ENCODE measurements around the gene MAGEF1.
A peak's percentile ranks its signal among the peaks of the same experiment; 100 is the strongest.

MAGEF1 gene

DNA sequence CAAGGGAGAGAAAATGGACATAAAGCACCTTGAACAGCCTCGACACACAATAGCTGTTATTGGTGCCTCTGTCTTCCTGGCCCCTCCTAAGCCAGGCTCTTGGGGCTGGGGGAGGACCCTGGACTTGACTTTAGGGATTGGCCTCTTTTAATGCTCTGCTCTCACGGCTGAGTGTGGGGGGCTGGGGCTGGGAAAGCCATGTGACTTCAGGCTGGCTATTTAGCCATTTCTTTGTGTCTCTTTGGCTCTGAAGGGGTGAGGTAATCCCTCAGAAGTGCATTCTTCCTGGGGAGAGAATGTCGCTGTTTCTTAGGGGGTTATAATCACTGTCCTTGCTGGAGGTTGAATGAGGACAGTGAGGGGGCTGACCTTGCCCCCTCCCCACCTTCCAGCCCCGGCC, 26.2 kb downstream of the MAGEF1 start:
- H3K36me3 ChIP-seq (ENCODE audit: insufficient read depth, insufficient read length, low read length), result no peaks in the 10 kb centered on the region
- H3K9me3 ChIP-seq (ENCODE audit: insufficient read depth, low read length), result peaks cover 9% of the 10 kb centered on the region; the same call in 1 of the 2 replicates
- peaks cover 33% of the 10 kb centered on the region for H3K4me1 ChIP-seq (ENCODE audit: insufficient read depth, insufficient read length)
- H3K4me3 ChIP-seq (ENCODE audit: insufficient read length, low read depth), result no peak overlapping the region
- DNase-seq (ENCODE audit: low read depth, low spot score), result peak; percentile 91
- no peak for TF ChIP-seq SUZ12 (IDR thresholded peaks at IDR 0.05; ENCODE audit: extremely low read depth, insufficient read depth, insufficient read length)
- TF ChIP-seq ZNF274 (IDR thresholded peaks at IDR 0.05; ENCODE audit: low read depth, low read length), result no peak
- no peak for TF ChIP-seq YY1 (IDR thresholded peaks at IDR 0.05; ENCODE audit: insufficient read depth, insufficient read length)
- H3K9ac ChIP-seq (ENCODE audit: insufficient read length, low read depth), result peak overlapping the region; percentile 6
- no peaks in the 10 kb centered on the region for H3K27me3 ChIP-seq (ENCODE audit: insufficient read depth, insufficient read length)

DNA sequence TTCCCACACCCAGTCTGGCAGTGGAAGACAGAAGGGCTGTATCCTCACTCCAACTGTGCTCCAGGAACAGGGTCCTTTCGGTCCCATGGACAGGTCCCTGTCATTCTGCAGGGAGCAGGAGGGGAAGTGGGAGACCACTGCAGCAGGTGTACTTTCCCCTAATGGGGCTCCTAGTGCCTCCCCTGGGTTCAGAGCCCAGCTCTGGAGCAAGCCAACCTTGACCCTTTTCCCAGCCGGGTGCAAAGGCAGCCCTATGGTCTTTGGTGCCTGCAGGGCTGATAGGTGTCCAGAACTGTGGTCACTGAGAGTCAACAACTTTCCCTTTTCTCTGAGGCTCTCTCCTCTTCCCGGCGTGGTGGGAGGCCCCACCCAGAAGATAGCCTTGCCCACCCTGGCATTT, 26.8 kb downstream of the MAGEF1 start:
- Histone ChIP-seq H3K36me3 (ENCODE audit: insufficient read depth, insufficient read length, low read length) (no peaks in the 10 kb centered on the region), H3K9me3 (ENCODE audit: insufficient read depth, low read length) (peaks cover 9% of the 10 kb centered on the region; the same call in 1 of the 2 replicates), H3K9ac (ENCODE audit: insufficient read length, low read depth) (peak overlapping the region; percentile 6), H3K27me3 (ENCODE audit: insufficient read depth, insufficient read length) (no peaks in the 10 kb centered on the region), H3K4me3 (ENCODE audit: insufficient read length, low read depth) (no peak overlapping the region), H3K4me1 (ENCODE audit: insufficient read depth, insufficient read length) (peaks cover 27% of the 10 kb centered on the region)
- no peak for TF ChIP-seq YY1 (IDR thresholded peaks at IDR 0.05; ENCODE audit: insufficient read depth, insufficient read length)
- TF ChIP-seq SUZ12 (IDR thresholded peaks at IDR 0.05; ENCODE audit: extremely low read depth, insufficient read depth, insufficient read length), result no peak
- TF ChIP-seq ZNF274 (IDR thresholded peaks at IDR 0.05; ENCODE audit: low read depth, low read length), result no peak
- no peak for DNase-seq (ENCODE audit: low read depth, low spot score)

DNA sequence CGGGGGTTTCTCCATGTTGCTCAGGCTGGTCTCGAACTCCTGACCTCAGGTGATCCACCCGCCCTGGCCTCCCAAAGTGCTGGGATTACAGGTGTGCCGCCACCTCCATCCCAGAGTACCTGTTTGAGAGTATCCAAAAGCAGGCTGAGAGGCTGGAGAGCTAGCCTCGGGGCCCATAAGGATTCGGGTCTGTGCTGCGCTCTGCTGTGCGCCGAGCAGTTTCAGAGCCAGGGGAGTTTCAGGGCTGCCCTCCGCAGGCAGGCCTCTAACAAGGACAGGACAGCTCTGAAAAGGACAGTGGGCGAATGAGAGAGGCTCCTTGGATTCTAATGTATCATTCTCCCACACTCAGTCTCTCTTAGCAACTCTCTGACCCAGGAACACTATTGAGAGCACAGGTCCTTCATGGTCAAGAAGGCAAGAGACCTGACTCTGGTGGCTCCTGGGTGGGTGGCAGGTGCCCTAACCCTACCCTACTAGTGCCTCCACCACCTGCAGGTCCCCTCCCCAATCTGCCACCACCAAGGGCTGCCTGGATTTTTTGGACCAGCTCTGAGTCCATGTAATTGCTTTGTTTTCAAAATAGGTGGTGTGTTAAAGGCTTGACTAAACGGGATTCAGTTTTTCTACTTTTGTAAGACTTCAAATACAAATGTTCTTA, 27.8 kb downstream of the MAGEF1 start:
- no peaks in the 10 kb centered on the region for H3K27me3 ChIP-seq (ENCODE audit: insufficient read depth, insufficient read length)

DNA sequence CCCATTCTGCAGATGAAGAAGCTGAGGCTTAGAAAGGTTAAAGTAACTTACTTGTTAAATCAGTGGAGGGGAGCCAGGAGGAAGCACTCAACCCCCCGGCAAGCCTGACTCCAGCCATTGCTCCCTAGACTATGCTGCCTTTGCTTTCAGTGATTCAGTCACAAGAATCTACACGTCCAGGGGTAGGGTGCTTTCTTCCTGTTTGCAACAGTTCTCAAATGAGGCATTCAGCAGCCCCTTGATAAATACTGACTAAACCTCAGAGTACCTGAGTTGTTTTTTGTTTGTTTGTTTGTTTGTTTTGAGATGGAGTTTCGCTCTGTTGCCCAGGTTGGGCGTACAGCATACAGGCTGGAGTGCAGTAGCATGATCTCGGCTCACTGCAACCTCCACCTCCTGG, 28.6 kb downstream of the MAGEF1 start:
- Histone ChIP-seq H3K4me3 (ENCODE audit: insufficient read length, low read depth) (no peak overlapping the region), H3K9me3 (ENCODE audit: insufficient read depth, low read length) (peaks cover 9% of the 10 kb centered on the region; the same call in 1 of the 2 replicates), H3K4me1 (ENCODE audit: insufficient read depth, insufficient read length) (peaks cover 33% of the 10 kb centered on the region), H3K27me3 (ENCODE audit: insufficient read depth, insufficient read length) (peaks cover 4% of the 10 kb centered on the region), H3K36me3 (ENCODE audit: insufficient read depth, insufficient read length, low read length) (no peaks in the 10 kb centered on the region), H3K9ac (ENCODE audit: insufficient read length, low read depth) (no peak overlapping the region)
- TF ChIP-seq SUZ12 (IDR thresholded peaks at IDR 0.05; ENCODE audit: extremely low read depth, insufficient read depth, insufficient read length) (no peak), YY1 (IDR thresholded peaks at IDR 0.05; ENCODE audit: insufficient read depth, insufficient read length) (no peak), ZNF274 (IDR thresholded peaks at IDR 0.05; ENCODE audit: low read depth, low read length) (no peak)
- DNase-seq (ENCODE audit: low read depth, low spot score), result no peak

More for the DNA sequence above, 27.8 kb downstream of the MAGEF1 start:
- H3K4me3 ChIP-seq (ENCODE audit: insufficient read length, low read depth), result no peak overlapping the region
- no peak for TF ChIP-seq YY1 (IDR thresholded peaks at IDR 0.05; ENCODE audit: insufficient read depth, insufficient read length)
- no peak for TF ChIP-seq ZNF274 (IDR thresholded peaks at IDR 0.05; ENCODE audit: low read depth, low read length)
- DNase-seq (ENCODE audit: low read depth, low spot score), result no peak
- peaks cover 25% of the 10 kb centered on the region for H3K4me1 ChIP-seq (ENCODE audit: insufficient read depth, insufficient read length)
- H3K9me3 ChIP-seq (ENCODE audit: insufficient read depth, low read length), result peaks cover 9% of the 10 kb centered on the region; the same call in 1 of the 2 replicates
- H3K36me3 ChIP-seq (ENCODE audit: insufficient read depth, insufficient read length, low read length), result no peaks in the 10 kb centered on the region
- H3K9ac ChIP-seq (ENCODE audit: insufficient read length, low read depth), result no peak overlapping the region

DNA sequence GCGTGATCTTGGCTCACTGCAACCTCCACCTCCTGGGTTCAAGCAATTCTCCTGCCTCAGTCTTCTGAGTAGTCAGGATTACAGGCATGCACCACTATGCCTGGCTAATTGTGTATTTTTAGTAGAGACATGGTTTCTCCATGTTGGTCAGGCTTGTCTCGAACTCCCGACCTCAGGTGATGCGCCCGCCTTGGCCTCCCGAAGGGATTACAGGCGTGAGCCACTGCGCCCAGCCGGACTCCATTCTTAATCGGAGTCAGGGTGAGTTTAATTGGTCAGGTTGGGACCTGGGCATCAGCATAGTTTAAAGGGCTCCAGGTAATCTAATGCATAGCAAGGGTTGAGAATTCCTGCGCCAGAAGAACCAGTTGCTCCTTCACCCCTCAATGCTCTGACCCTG, 29.2 kb downstream of the MAGEF1 start:
- H3K4me1 ChIP-seq (ENCODE audit: insufficient read depth, insufficient read length), result peaks cover 36% of the 10 kb centered on the region
- H3K27me3 ChIP-seq (ENCODE audit: insufficient read depth, insufficient read length), result peaks cover 4% of the 10 kb centered on the region
- H3K36me3 ChIP-seq (ENCODE audit: insufficient read depth, insufficient read length, low read length), result no peaks in the 10 kb centered on the region
- no peak overlapping the region for H3K4me3 ChIP-seq (ENCODE audit: insufficient read length, low read depth)
- TF ChIP-seq SUZ12 (IDR thresholded peaks at IDR 0.05; ENCODE audit: extremely low read depth, insufficient read depth, insufficient read length), result no peak
- no peak for TF ChIP-seq ZNF274 (IDR thresholded peaks at IDR 0.05; ENCODE audit: low read depth, low read length)
- no peak for TF ChIP-seq YY1 (IDR thresholded peaks at IDR 0.05; ENCODE audit: insufficient read depth, insufficient read length)
- peaks cover 9% of the 10 kb centered on the region; the same call in 1 of the 2 replicates for H3K9me3 ChIP-seq (ENCODE audit: insufficient read depth, low read length)
- no peak overlapping the region for H3K9ac ChIP-seq (ENCODE audit: insufficient read length, low read depth)
- no peak for DNase-seq (ENCODE audit: low read depth, low spot score)

DNA sequence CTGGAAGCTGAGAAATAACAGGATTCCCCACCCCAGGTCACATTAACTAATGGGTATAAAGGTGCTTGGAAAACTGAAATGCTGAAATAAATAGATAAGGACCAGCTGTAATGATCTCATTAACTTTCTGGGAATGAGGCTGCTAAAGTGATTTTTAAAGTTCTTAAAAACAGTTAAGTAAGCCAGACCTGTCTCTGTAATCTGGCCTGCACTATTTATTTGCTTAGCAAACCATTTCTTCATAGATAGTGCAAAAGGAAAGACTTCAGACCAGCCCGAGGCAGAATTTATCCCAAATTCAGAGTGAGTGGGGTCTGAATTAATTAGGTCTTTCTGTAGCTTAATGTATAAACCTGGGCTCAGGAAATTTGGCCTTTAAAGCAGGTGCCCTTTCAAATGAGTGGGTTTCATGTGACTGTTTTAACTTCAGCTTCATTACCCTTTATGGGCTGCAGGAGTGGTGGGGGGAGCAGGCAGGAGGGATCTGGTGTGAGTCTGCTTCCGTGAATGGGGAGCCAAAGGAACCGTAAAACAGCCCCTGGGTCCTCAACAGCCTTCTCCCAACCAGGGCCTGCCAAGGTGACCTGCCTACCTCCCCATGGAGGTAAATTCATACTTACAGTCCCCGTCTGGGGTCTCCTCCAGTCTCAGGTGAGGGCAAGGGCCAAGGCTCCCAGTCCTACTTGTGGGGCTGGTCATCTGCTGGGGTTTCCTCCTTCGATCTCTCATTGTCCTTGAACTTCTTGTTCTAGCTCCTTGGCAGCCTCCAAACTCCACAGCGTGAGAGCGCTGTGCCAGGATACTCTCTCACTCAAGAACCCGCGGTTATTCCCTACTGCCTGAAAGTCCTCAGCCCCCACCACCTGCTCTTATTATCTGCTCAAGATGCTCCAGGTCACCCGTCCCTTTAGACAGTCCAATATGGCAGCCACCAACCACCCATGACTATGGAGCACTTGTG, 31.2 kb downstream of the MAGEF1 start:
- Histone ChIP-seq H3K4me3 (ENCODE audit: insufficient read length, low read depth) (no peak overlapping the region), H3K36me3 (ENCODE audit: insufficient read depth, insufficient read length, low read length) (no peaks in the 10 kb centered on the region), H3K9ac (ENCODE audit: insufficient read length, low read depth) (no peak overlapping the region), H3K27me3 (ENCODE audit: insufficient read depth, insufficient read length) (peaks cover 4% of the 10 kb centered on the region), H3K9me3 (ENCODE audit: insufficient read depth, low read length) (peaks cover 9% of the 10 kb centered on the region; the same call in 1 of the 2 replicates), H3K4me1 (ENCODE audit: insufficient read depth, insufficient read length) (peaks cover 25% of the 10 kb centered on the region)
- DNase-seq (ENCODE audit: low read depth, low spot score), result no peak
- TF ChIP-seq SUZ12 (IDR thresholded peaks at IDR 0.05; ENCODE audit: extremely low read depth, insufficient read depth, insufficient read length), result no peak
